Inferior parietal cortex (tissue), 1 donor: Measurements from ENCODE around the gene CCT2.
A peak's percentile ranks its signal among the peaks of the same experiment; 100 is the strongest.

Experiments
- DNase-seq: peaks from one replicate; pipeline ENCODE4 v3.0.0-alpha.2; 2016; ENCODE audit errors: extremely low spot score

Gene CCT2

GRCh38 chr12:69585189-69586062, at the start of gene CCT2:
TSS of gene CCT2 (plus strand) at chr12:69585459. CDS start at chr12:69585522, 63 bp downstream.
- DNase-seq, result peak; percentile 97

- no peak for DNase-seq
These were observed 44.3 kb upstream of the CCT2 start for GRCh38 chr12:69540987-69541386.

GRCh38 chr12:69544087-69544486, 41.2 kb upstream of the CCT2 start:
- no peak for DNase-seq

- DNase-seq, result no peak
These were observed 40.2 kb upstream of the CCT2 start for GRCh38 chr12:69545081-69545480.

- no peak for DNase-seq
These were observed 38.4 kb upstream of the CCT2 start for GRCh38 chr12:69546693-69547438.

- no peak for DNase-seq
These were observed 36.6 kb upstream of the CCT2 start for GRCh38 chr12:69548687-69549086.

- no peak for DNase-seq
These were observed 34.5 kb upstream of the CCT2 start for GRCh38 chr12:69550569-69551350.

GRCh38 chr12:69553628-69554248, 31.5 kb upstream of the CCT2 start:
- peak; percentile 48 for DNase-seq

GRCh38 chr12:69555461-69555860, 29.8 kb upstream of the CCT2 start:
- no peak for DNase-seq

GRCh38 chr12:69556383-69556782, 28.9 kb upstream of the CCT2 start:
- DNase-seq, result no peak

- no peak for DNase-seq
These were observed 22.0 kb upstream of the CCT2 start for GRCh38 chr12:69563166-69563762.

- DNase-seq, result no peak
These were observed 18.7 kb upstream of the CCT2 start for GRCh38 chr12:69566603-69567002.

GRCh38 chr12:69569236-69569635, 16.0 kb upstream of the CCT2 start:
- DNase-seq, result no peak

- DNase-seq, result no peak
These were observed 15.2 kb upstream of the CCT2 start for GRCh38 chr12:69570000-69570516.

- DNase-seq, result peak; percentile 76
These were observed 14.5 kb upstream of the CCT2 start for GRCh38 chr12:69570545-69571399.

- DNase-seq, result no peak
These were observed 9.9 kb upstream of the CCT2 start for GRCh38 chr12:69575346-69575745.

- no peak for DNase-seq
These were observed 7.0 kb upstream of the CCT2 start for GRCh38 chr12:69578283-69578682.

- DNase-seq, result no peak
These were observed 6.2 kb upstream of the CCT2 start for GRCh38 chr12:69579029-69579428.

GRCh38 chr12:69580074-69580473, 5.2 kb upstream of the CCT2 start:
- DNase-seq, result no peak

- DNase-seq, result no peak
These were observed 2.1 kb upstream of the CCT2 start for GRCh38 chr12:69583203-69583602.
